Uterus (tissue), 2 donors: ENCODE results near the gene HRC.

Experiments
- CTCF ChIP-seq, 4 experiments: fragments of 200-600 bp in 2 of 4; fragments of 450-650 bp in 2 of 4; sonication (generic) in 2 of 4; IDR thresholded peaks; one replicate each; pipeline ENCODE4 v1.5.1; 2016 to 2019; ENCODE audit warnings: antibody characterized with exemption in 4 of 4, mild to moderate bottlenecking in 2 of 4, moderate library complexity in 1 of 4
- POLR2A ChIP-seq, 2 donors: fragments of 450-650 bp; IDR thresholded peaks; one replicate each; pipeline ENCODE4 v1.6.1; 2016; ENCODE audit warnings: antibody characterized with exemption in 2 of 2, mild to moderate bottlenecking in 1 of 2, moderate library complexity in 1 of 2

GRCh38 chr19:49118565-49119410, 36.4 kb downstream of the HRC start, which contains the start of gene C19orf73:
- TF ChIP-seq CTCF (IDR thresholded peaks at IDR 0.05) (peak in 2 of 4 experiments; percentile 31 to 33), POLR2A (IDR thresholded peaks at IDR 0.05) (peak; percentile 70 to 80)
